H1 (cell line): ENCODE results near the gene ATAD3A. TPM values are rescaled to one million over a fixed set of nuclear protein-coding genes. Genes with fewer than 3 reads are reported as not detected.

Source experiments
- CTCF ChIA-PET: fragments of 300-600 bp; sonication (Branson Sonifier 250); formaldehyde crosslinking; loops from one replicate; lab custom pipeline; 2021; ENCODE audit not compliant: partially characterized antibody; lab: Charles Lee
- POLR2A ChIA-PET: fragments of 300-600 bp; sonication (Branson Sonifier 250); formaldehyde crosslinking; loops from one replicate; lab custom pipeline; 2021; ENCODE audit warnings: inconsistent platforms; ENCODE audit not compliant: partially characterized antibody; lab: Charles Lee
- DNase-seq, 2 experiments: peaks; one replicate each; pipeline versions ENCODE4 v3.0.0 to v3.0.0-alpha.2; 2010 to 2022; ENCODE audit warnings: low spot score in 2 of 2, low read depth in 1 of 2, mixed read lengths in 1 of 2
- FAIRE-seq: peaks from 2 replicates; lab custom pipeline; 2011; peaks lifted over from hg19 to GRCh38; lab: Jason Lieb, UNC
- H2AFZ ChIP-seq: 2 replicates; pipeline ENCODE4 v1.8.1; 2012; ENCODE audit warnings: low read length, inconsistent platforms
- H2AK5ac ChIP-seq: 2 replicates; pipeline ENCODE4 v1.6.1; 2013; ENCODE audit warnings: low read depth, low read length
- H2BK120ac ChIP-seq: replicated peaks from 2 replicates; pipeline ENCODE3; 2013; ENCODE audit warnings: low read depth, low read length, inconsistent platforms
- H2BK12ac ChIP-seq: 2 replicates; pipeline ENCODE4 v1.6.1; 2013; ENCODE audit warnings: low read depth, low read length
- H2BK15ac ChIP-seq: 2 replicates; pipeline ENCODE4 v1.6.1; 2013; ENCODE audit warnings: low read length
- H2BK20ac ChIP-seq: 2 replicates; pipeline ENCODE4 v1.6.1; 2013; ENCODE audit warnings: low read length
- H2BK5ac ChIP-seq: 2 replicates; pipeline ENCODE4 v1.6.1; 2013; ENCODE audit warnings: low read depth, low read length
- H3K14ac ChIP-seq: 2 replicates; pipeline ENCODE4 v1.6.1; 2013; ENCODE audit warnings: inconsistent platforms; ENCODE audit not compliant: insufficient read length
- H3K18ac ChIP-seq: 2 replicates; pipeline ENCODE4 v1.6.1; 2013; ENCODE audit warnings: low read length; ENCODE audit errors: extremely low read depth
- H3K23ac ChIP-seq: 2 replicates; pipeline ENCODE4 v1.6.1; 2013; ENCODE audit warnings: inconsistent platforms; ENCODE audit not compliant: insufficient read length
- H3K23me2 ChIP-seq: 2 replicates; pipeline ENCODE4 v1.6.1; 2013; ENCODE audit warnings: low read depth, low read length
- H3K27ac ChIP-seq: 2 replicates; pipeline ENCODE4 v1.6.1; 2011; ENCODE audit warnings: low read depth, low read length, inconsistent platforms
- H3K27me3 ChIP-seq, 4 experiments: replicated peaks in 1 of 4; 1 replicate in 1 of 4; 2 replicates in 3 of 4; pipeline versions ENCODE4 v1.6.1 to v1.8.1; 2011 to 2013; ENCODE audit warnings: low read length in 3 of 4, mild to moderate bottlenecking in 3 of 4, inconsistent platforms in 2 of 4, mixed read lengths in 2 of 4, moderate library complexity in 1 of 4; ENCODE audit not compliant: control insufficient read depth in 3 of 4, insufficient read depth in 3 of 4; ENCODE audit errors: extremely low read depth in 1 of 4
- H3K36me3 ChIP-seq, 4 experiments: 2 replicates each; pipeline versions ENCODE4 v1.6.1 to v1.8.1; 2011 to 2013; ENCODE audit warnings: mild to moderate bottlenecking in 4 of 4, low read length in 3 of 4, moderate library complexity in 2 of 4, control low read depth in 1 of 4, inconsistent platforms in 1 of 4; ENCODE audit not compliant: insufficient read depth in 4 of 4, control insufficient read depth in 2 of 4
- H3K4ac ChIP-seq: replicated peaks from 2 replicates; pipeline ENCODE3; 2013; ENCODE audit warnings: low read length, low read depth, mixed read lengths, inconsistent platforms; ENCODE audit not compliant: insufficient read length
- H3K4me1 ChIP-seq, 4 experiments: replicated peaks in 1 of 4; 1 replicate in 1 of 4; 2 replicates in 3 of 4; pipeline versions ENCODE4 v1.6.1 to v1.8.1; 2011 to 2013; ENCODE audit warnings: low read length in 3 of 4, inconsistent platforms in 2 of 4, mixed read lengths in 1 of 4; ENCODE audit not compliant: insufficient read depth in 4 of 4, control insufficient read depth in 3 of 4
- H3K4me2 ChIP-seq, 2 experiments: 2 replicates each; pipeline versions ENCODE4 v1.6.1 to v1.8.1; 2011 to 2013; ENCODE audit warnings: low read depth in 2 of 2, low read length in 2 of 2, control low read depth in 1 of 2, inconsistent platforms in 1 of 2, mild to moderate bottlenecking in 1 of 2; ENCODE audit not compliant: insufficient read depth in 1 of 2
- H3K4me3 ChIP-seq, 4 experiments: fragments of 200-600, 300-600 bp in 1 of 4; sonication (generic), shearing (Covaris generic), sonication (Bioruptor Twin) in 1 of 4; 2 replicates each; pipeline versions ENCODE4 v1.5.1 to v1.8.1; 2011 to 2016; ENCODE audit warnings: low read length in 4 of 4, low read depth in 3 of 4, control low read depth in 2 of 4, inconsistent platforms in 2 of 4, mild to moderate bottlenecking in 2 of 4, mixed read lengths in 1 of 4, moderate library complexity in 1 of 4; ENCODE audit not compliant: insufficient read depth in 2 of 4; ENCODE audit errors: extremely low read depth in 1 of 4
- H3K56ac ChIP-seq: replicated peaks from 2 replicates; pipeline ENCODE3; 2013; ENCODE audit warnings: low read depth, mild to moderate bottlenecking, mixed read lengths, low read length, inconsistent platforms; ENCODE audit not compliant: insufficient read length
- H3K79me1 ChIP-seq: 2 replicates; pipeline ENCODE4 v1.6.1; 2013; ENCODE audit warnings: low read depth, low read length, control low read depth
- H3K79me2 ChIP-seq, 2 experiments: 2 replicates each; pipeline versions ENCODE4 v1.6.1 to v1.8.1; 2012 to 2013; ENCODE audit warnings: low read length in 2 of 2, mild to moderate bottlenecking in 2 of 2, inconsistent platforms in 1 of 2; ENCODE audit not compliant: insufficient read depth in 2 of 2, control insufficient read depth in 1 of 2
- H3K9ac ChIP-seq, 4 experiments: replicated peaks in 1 of 4; 1 replicate in 1 of 4; 2 replicates in 3 of 4; pipeline versions ENCODE4 v1.6.1 to v1.8.1; 2011 to 2013; ENCODE audit warnings: low read depth in 3 of 4, low read length in 3 of 4, control low read depth in 2 of 4, mild to moderate bottlenecking in 2 of 4, moderate library complexity in 2 of 4, inconsistent platforms in 1 of 4; ENCODE audit errors: extremely low read depth in 1 of 4
- H3K9me3 ChIP-seq, 2 experiments: 2 replicates each; pipeline versions ENCODE4 v1.6.1 to v1.8.1; 2012 to 2013; ENCODE audit warnings: mild to moderate bottlenecking in 2 of 2, moderate library complexity in 2 of 2, control low read depth in 1 of 2, inconsistent platforms in 1 of 2, low read depth in 1 of 2, low read length in 1 of 2, mixed read lengths in 1 of 2; ENCODE audit not compliant: insufficient read depth in 2 of 2
- H4K20me1 ChIP-seq, 2 experiments: replicated peaks in 1 of 2; 2 replicates each; pipeline versions ENCODE3 to v1.8.1; 2011 to 2013; ENCODE audit warnings: inconsistent platforms in 2 of 2, low read length in 2 of 2, mild to moderate bottlenecking in 1 of 2; ENCODE audit not compliant: insufficient read depth in 2 of 2, control insufficient read depth in 1 of 2
- H4K5ac ChIP-seq: 2 replicates; pipeline ENCODE4 v1.6.1; 2013; ENCODE audit warnings: low read length, low read depth, mixed read lengths, inconsistent platforms; ENCODE audit not compliant: insufficient read length
- H4K8ac ChIP-seq: 2 replicates; pipeline ENCODE4 v1.8.0; 2013; ENCODE audit warnings: mild to moderate bottlenecking, moderate library complexity, low read length, inconsistent platforms; ENCODE audit not compliant: insufficient read depth; ENCODE audit errors: extremely low read depth
- H4K91ac ChIP-seq: replicated peaks from 2 replicates; pipeline ENCODE3; 2013; ENCODE audit warnings: low read length, mixed read lengths, inconsistent platforms; ENCODE audit not compliant: insufficient read length
- BACH1 ChIP-seq: IDR thresholded peaks from 2 replicates; pipeline ENCODE4 v1.6.1; 2012; ENCODE audit warnings: low read length, improper control_type of control experiment
- CBX5 ChIP-seq: fragments of 300-800, 300-1000 bp; sonication (generic); IDR thresholded peaks from 2 replicates; pipeline ENCODE4 v1.7.1; 2016; ENCODE audit warnings: antibody characterized with exemption, low read length, low read depth
- CHD1 ChIP-seq: IDR thresholded peaks from 2 replicates; pipeline ENCODE4 v1.6.1; 2012; ENCODE audit warnings: low read depth, low read length, improper control_type of control experiment
- EGR1 ChIP-seq: IDR thresholded peaks from 2 replicates; pipeline ENCODE4 v1.6.1; 2011; ENCODE audit warnings: low read depth, low read length, borderline replicate concordance
- HDAC2 ChIP-seq, 2 experiments: fragments of 300-600 bp in 1 of 2; sonication (generic) in 1 of 2; IDR thresholded peaks; 2 replicates each; pipeline ENCODE4 v1.6.1; 2011 to 2012; ENCODE audit warnings: low read depth in 2 of 2, low read length in 2 of 2, mild to moderate bottlenecking in 2 of 2, moderate library complexity in 2 of 2, borderline replicate concordance in 1 of 2, inconsistent platforms in 1 of 2
- JUN ChIP-seq: IDR thresholded peaks from 2 replicates; pipeline ENCODE4 v1.6.1; 2011; ENCODE audit warnings: low read depth, mild to moderate bottlenecking, improper control_type of control experiment, low read length
- MAFK ChIP-seq: IDR thresholded peaks from 2 replicates; pipeline ENCODE4 v1.6.1; 2012; ENCODE audit warnings: low read depth, mild to moderate bottlenecking, improper control_type of control experiment, low read length
- POLR2AphosphoS5 ChIP-seq: IDR thresholded peaks from 2 replicates; pipeline ENCODE4 v1.6.1; 2011; ENCODE audit warnings: low read depth, low read length
- POU5F1 ChIP-seq: IDR thresholded peaks from 2 replicates; pipeline ENCODE4 v1.6.1; 2011; ENCODE audit warnings: low read depth, mild to moderate bottlenecking, low read length, moderate library complexity
- SP4 ChIP-seq: IDR thresholded peaks from 2 replicates; pipeline ENCODE4 v1.6.1; 2012; ENCODE audit warnings: low read length, inconsistent platforms
- SRF ChIP-seq: IDR thresholded peaks from 2 replicates; pipeline ENCODE4 v1.6.1; 2011; ENCODE audit warnings: mild to moderate bottlenecking, low read depth, low read length, moderate library complexity
- ZNF274 ChIP-seq: IDR thresholded peaks from 2 replicates; pipeline ENCODE4 v1.7.0; 2012; ENCODE audit warnings: low read length, borderline replicate concordance; ENCODE audit errors: extremely low read depth
- WGBS, 2 experiments: shearing (Covaris generic) in 1 of 2; methylation state at CpG; one replicate each; pipeline versions ENCODE4 v1.1.6 to v1.1.7; 2013 to 2015; ENCODE audit warnings: low lambda C conversion rate in 2 of 2, mixed read lengths in 2 of 2, inconsistent platforms in 1 of 2, low coverage in 1 of 2, missing lambda C conversion rate in 1 of 2; ENCODE audit not compliant: insufficient replicate concordance in 2 of 2, insufficient coverage in 1 of 2, insufficient read length in 1 of 2; ENCODE audit errors: extremely low coverage in 1 of 2, missing lambda C conversion rate in 1 of 2; 5-methylcytosine and 5-hydroxymethylcytosine counted together
- polyA plus RNA-seq, 7 experiments: library from polyadenylated mRNA; depleted of rRNA in 3 of 7; stranded (reverse) in 5 of 7; unstranded in 2 of 7; fragments of >200 nt in 5 of 7; fragments of 200-250 nt in 2 of 7; gene quantifications; 1 replicate in 5 of 7; 2 replicates in 1 of 7; 4 replicates in 1 of 7; pipeline versions ENCODE4 v1.2.1 to v1.2.3, GENCODE V29; 2011 to 2013; ENCODE audit warnings: missing spikeins in 2 of 7, mixed read lengths in 2 of 7
- total RNA-seq: library from RNA; stranded (reverse); fragmentation: NEBNext Ultra II Directional; extraction: Animal tissue kit (Norgen Biotek cat#: 25700); gene quantifications from 2 replicates; pipeline ENCODE4 v1.2.1, GENCODE V29; 2021
- TF ChIP-seq, protein P1 (sequence below): IDR thresholded peaks from 2 replicates; pipeline ENCODE4 v1.6.1; 2011; ENCODE audit warnings: low read length, improper control_type of control experiment

The ATAD3A gene
- total and polyA plus RNA-seq, 2 of the 8 experiments (the other 6 are each of a cell fraction or from before 2014, with no cell fraction given): 28.3 to 64.7 TPM

GRCh38 chr1:1562556-1563195 lies 50.7 kb downstream of the ATAD3A start:
- no peak overlapping the region for H3K27ac ChIP-seq
- no peak overlapping the region for H2AK5ac ChIP-seq
- H3K79me2 ChIP-seq: peaks cover 22 to 52% of the 10 kb centered on the region in 2 experiments
- H3K23me2 ChIP-seq: no peaks in the 10 kb centered on the region
- no peak overlapping the region for H4K8ac ChIP-seq
- H3K36me3 ChIP-seq: peaks cover 16 to 47% (median 28%) of the 10 kb centered on the region in 4 experiments
- peaks cover 0 to 6% (median 2%) of the 10 kb centered on the region in 4 experiments; a peak in 2 of 7 replicates for H3K4me1 ChIP-seq
- no peak overlapping the region for H3K18ac ChIP-seq
- no peak overlapping the region for H2BK12ac ChIP-seq
- FAIRE-seq: no peak
- H4K91ac ChIP-seq: no peak overlapping the region
- H2BK15ac ChIP-seq: no peak overlapping the region
- DNase-seq: no peak
- H3K9me3 ChIP-seq: no peaks in the 10 kb centered on the region
- H3K23ac ChIP-seq: no peak overlapping the region
- H2BK120ac ChIP-seq: no peak overlapping the region
- no peak overlapping the region for H2AFZ ChIP-seq
- CTCF ChIA-PET: interaction anchor here (0.8 to 1.7 kb wide), 3 partner anchors 8 to 58 kb away, joined by 3 to 4 read pairs (median 3); no protein-coding TSS in a partner anchor
- no peak overlapping the region for H2BK20ac ChIP-seq
- no peaks in the 10 kb centered on the region for H3K27me3 ChIP-seq
- H3K79me1 ChIP-seq: peaks cover 5% of the 10 kb centered on the region
- no peak overlapping the region for H2BK5ac ChIP-seq
- no peak overlapping the region for H4K5ac ChIP-seq
- no peak overlapping the region for H3K4me3 ChIP-seq
- no peak overlapping the region for H3K56ac ChIP-seq
- no peak overlapping the region for H3K4ac ChIP-seq
- no peak overlapping the region for H3K14ac ChIP-seq
- POLR2A ChIA-PET: interaction anchor here (0.7 to 23.0 kb wide), 4 partner anchors 1 to 45 kb away, joined by 3 to 367 read pairs (median 185); no protein-coding TSS in a partner anchor
- H3K4me2 ChIP-seq: no peak overlapping the region
- no peak overlapping the region for H3K9ac ChIP-seq
- WGBS, 2 experiments: 96% methylated on average over 21 of the region's 21 CpGs; no CpG with 5 or more reads in 1 of the 2 experiments
- peaks cover 23 to 40% of the 10 kb centered on the region in 2 experiments for H4K20me1 ChIP-seq
- no peak for TF ChIP-seq HDAC2 (IDR thresholded peaks at IDR 0.05; ENCODE audit: borderline replicate concordance in 1 of 2, low read depth in 2 of 2, low read length in 2 of 2)
- TF ChIP-seq POU5F1: no peak
- no peak for TF ChIP-seq CHD1
- no peak for TF ChIP-seq EGR1
- no peak for TF ChIP-seq MAFK
- no peak for TF ChIP-seq BACH1
- no peak for TF ChIP-seq CBX5
- no peak; the same call in 1 of the 2 replicates for TF ChIP-seq POLR2AphosphoS5
- TF ChIP-seq JUN: no peak
- no peak for TF ChIP-seq ZNF274
- TF ChIP-seq SP4: no peak
- TF ChIP-seq, protein P1, sequence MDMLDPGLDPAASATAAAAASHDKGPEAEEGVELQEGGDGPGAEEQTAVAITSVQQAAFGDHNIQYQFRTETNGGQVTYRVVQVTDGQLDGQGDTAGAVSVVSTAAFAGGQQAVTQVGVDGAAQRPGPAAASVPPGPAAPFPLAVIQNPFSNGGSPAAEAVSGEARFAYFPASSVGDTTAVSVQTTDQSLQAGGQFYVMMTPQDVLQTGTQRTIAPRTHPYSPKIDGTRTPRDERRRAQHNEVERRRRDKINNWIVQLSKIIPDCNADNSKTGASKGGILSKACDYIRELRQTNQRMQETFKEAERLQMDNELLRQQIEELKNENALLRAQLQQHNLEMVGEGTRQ: no peak
- TF ChIP-seq SRF: no peak
